HG03196 (cell line): ENCODE measurements around the gene GAPDH.
"Not testable (repeated sequence)": the region's sequence is repeated elsewhere in the genome, so short reads cannot be mapped to it uniquely, and the experiment has no call there.

Experiments
- ATAC-seq: cut with Tn5 transposase; IDR thresholded peaks from one replicate; pipeline ENCODE4 v1.9.1; 2021; ENCODE audit not compliant: unreplicated experiment

GAPDH gene

DNA sequence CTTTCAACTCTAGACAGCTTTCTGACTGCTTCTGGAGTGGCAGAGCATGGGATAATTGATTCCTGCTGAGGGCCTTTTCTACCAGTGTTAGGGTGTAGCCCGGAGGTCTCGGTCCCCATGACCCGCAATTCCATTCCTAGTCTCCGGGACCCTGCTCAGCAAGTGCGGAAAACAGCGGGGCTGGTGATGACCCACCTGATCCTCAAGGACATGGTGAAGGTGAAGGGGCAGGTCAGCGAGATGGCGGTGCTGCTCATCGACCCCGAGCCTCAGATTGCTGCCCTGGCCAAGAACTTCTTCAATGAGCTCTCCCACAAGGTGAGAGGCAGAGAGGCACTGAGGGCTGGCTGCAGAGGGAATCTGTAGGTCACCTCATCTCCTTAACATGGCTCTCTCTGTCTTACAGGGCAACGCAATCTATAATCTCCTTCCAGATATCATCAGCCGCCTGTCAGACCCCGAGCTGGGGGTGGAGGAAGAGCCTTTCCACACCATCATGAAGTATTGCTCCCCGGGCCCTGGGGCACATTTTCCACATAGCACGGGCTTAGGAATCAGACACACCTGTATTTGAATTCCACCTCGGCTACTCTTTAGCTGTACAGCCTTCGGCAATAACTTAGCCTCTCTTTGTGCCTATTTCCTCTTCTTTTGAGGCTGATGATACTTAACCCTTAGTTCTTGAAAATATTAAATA, 5.6 kb upstream of the GAPDH start:
- ATAC-seq, result no peak

GRCh38 chr12:6529291-6529737, 5.0 kb upstream of the GAPDH start:
- no peak for ATAC-seq

- ATAC-seq, result no peak
Observed at GRCh38 chr12:6530576-6531260, 3.6 kb upstream of the GAPDH start.

- ATAC-seq, result no peak
Observed at GRCh38 chr12:6532051-6532926, 2.0 kb upstream of the GAPDH start.

DNA sequence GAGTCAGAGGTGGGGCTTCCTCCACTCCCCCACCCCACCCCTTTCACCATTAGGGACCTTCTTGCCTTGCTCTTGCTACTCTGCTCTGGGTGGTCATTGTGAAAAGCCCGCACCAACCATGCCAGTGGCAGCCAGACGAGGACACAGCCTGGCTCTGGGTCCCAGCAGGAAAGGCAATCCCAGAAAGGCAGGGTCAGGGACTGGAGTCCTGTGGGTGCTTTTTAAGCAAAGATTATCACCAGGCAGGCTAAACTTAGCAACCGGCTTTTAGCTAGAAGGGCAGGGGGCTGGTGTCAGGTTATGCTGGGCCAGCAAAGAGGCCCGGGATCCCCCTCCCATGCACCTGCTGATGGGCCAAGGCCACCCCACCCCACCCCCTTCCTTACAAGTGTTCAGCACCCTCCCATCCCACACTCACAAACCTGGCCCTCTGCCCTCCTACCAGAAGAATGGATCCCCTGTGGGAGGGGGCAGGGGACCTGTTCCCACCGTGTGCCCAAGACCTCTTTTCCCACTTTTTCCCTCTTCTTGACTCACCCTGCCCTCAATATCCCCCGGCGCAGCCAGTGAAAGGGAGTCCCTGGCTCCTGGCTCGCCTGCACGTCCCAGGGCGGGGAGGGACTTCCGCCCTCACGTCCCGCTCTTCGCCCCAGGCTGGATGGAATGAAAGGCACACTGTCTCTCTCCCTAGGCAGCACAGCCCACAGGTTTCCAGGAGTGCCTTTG, 1.2 kb upstream of the GAPDH start:
- peak; percentile 15 for ATAC-seq

GRCh38 chr12:6533653-6533922, 729 bp upstream of the GAPDH start:
- ATAC-seq, result peak; percentile 7

- ATAC-seq, result no peak
Observed at GRCh38 chr12:6534695-6534944, 303 bp downstream of the GAPDH start.

DNA sequence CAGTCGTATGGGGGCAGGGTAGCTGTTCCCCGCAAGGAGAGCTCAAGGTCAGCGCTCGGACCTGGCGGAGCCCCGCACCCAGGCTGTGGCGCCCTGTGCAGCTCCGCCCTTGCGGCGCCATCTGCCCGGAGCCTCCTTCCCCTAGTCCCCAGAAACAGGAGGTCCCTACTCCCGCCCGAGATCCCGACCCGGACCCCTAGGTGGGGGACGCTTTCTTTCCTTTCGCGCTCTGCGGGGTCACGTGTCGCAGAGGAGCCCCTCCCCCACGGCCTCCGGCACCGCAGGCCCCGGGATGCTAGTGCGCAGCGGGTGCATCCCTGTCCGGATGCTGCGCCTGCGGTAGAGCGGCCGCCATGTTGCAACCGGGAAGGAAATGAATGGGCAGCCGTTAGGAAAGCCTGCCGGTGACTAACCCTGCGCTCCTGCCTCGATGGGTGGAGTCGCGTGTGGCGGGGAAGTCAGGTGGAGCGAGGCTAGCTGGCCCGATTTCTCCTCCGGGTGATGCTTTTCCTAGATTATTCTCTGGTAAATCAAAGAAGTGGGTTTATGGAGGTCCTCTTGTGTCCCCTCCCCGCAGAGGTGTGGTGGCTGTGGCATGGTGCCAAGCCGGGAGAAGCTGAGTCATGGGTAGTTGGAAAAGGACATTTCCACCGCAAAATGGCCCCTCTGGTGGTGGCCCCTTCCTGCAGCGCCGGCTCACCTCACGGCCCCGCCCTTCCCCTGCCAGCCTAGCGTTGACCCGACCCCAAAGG, 804 bp downstream of the GAPDH start:
- ATAC-seq, result peak; percentile 4

DNA sequence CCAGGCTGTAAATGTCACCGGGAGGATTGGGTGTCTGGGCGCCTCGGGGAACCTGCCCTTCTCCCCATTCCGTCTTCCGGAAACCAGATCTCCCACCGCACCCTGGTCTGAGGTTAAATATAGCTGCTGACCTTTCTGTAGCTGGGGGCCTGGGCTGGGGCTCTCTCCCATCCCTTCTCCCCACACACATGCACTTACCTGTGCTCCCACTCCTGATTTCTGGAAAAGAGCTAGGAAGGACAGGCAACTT, 1.3 kb downstream of the GAPDH start:
- ATAC-seq, result no peak

- ATAC-seq, result no peak
Observed at GRCh38 chr12:6535960-6536847, 1.9 kb downstream of the GAPDH start.

DNA sequence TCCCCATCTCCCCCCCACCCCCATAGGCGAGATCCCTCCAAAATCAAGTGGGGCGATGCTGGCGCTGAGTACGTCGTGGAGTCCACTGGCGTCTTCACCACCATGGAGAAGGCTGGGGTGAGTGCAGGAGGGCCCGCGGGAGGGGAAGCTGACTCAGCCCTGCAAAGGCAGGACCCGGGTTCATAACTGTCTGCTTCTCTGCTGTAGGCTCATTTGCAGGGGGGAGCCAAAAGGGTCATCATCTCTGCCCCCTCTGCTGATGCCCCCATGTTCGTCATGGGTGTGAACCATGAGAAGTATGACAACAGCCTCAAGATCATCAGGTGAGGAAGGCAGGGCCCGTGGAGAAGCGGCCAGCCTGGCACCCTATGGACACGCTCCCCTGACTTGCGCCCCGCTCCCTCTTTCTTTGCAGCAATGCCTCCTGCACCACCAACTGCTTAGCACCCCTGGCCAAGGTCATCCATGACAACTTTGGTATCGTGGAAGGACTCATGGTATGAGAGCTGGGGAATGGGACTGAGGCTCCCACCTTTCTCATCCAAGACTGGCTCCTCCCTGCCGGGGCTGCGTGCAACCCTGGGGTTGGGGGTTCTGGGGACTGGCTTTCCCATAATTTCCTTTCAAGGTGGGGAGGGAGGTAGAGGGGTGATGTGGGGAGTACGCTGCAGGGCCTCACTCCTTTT, 2.7 kb downstream of the GAPDH start:
- no peak for ATAC-seq

GRCh38 chr12:6537580-6538419, 3.5 kb downstream of the GAPDH start:
- not testable (repeated sequence) for ATAC-seq

GRCh38 chr12:6538420-6539313, 4.3 kb downstream of the GAPDH start:
- no peak for ATAC-seq

- no peak for ATAC-seq
Observed at GRCh38 chr12:6539314-6539682, 5.0 kb downstream of the GAPDH start.

DNA sequence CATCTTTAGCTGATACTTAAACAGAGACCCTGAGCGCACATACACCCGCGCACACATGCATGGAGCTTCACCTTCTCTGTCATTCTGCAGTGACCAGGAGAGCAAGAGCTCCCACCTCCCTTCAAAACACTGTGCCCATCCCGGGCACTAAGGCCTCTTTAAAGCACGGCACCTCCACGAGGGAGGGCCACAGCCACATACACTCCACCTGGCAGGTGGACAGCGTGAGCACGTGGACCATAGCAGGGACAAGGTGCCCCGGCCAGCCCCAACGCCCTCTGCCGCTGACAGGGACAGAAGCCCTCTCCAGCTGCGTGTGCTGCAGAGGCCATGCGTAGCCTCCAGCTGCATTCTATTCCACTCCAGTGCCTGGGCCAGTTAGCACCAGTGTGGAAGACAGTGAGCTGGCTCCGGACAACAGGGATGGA, 5.4 kb downstream of the GAPDH start:
- ATAC-seq, result no peak

- ATAC-seq, result no peak
Observed at GRCh38 chr12:6540181-6540877, 6.0 kb downstream of the GAPDH start.
